IMR-90 (cell line): ENCODE measurements around the gene GSTK1. TPM values are rescaled to one million over a fixed set of nuclear protein-coding genes. Genes with fewer than 3 reads are reported as not detected.

ENCODE experiments used
- ATAC-seq: fragments of 200-7000 bp; cut with Tn5 transposase; 2 replicates; pipeline ENCODE4 v1.9.1; 2020; ENCODE audit warnings: low read depth, mild to moderate bottlenecking, moderate library complexity
- BruUV-seq: library from RNA; stranded (reverse); fragments of 400-500 nt; replicated peaks from 2 replicates; lab custom pipeline; 2021; lab: Mats Ljungman, UMichigan
- CTCF ChIA-PET: fragments of 300-600 bp; formaldehyde crosslinking; extraction: SDS; loops from one replicate; lab custom pipeline; 2021; ENCODE audit warnings: antibody characterized with exemption; lab: Yijun Ruan, JAX
- POLR2A ChIA-PET: fragments of 300-600 bp; sonication (Branson Sonifier 250); formaldehyde crosslinking; loops from one replicate; lab custom pipeline; 2022; ENCODE audit warnings: antibody characterized with exemption; ENCODE audit not compliant: unreplicated experiment; lab: Charles Lee
- DNase-seq: peaks from one replicate; pipeline ENCODE4 v3.0.0; 2013
- H2AFZ ChIP-seq: replicated peaks from 2 replicates; pipeline ENCODE3; 2013; ENCODE audit warnings: low read length, mild to moderate bottlenecking; ENCODE audit not compliant: poor library complexity
- H2AK5ac ChIP-seq: 2 replicates; pipeline ENCODE4 v1.6.1; 2013; ENCODE audit warnings: low read depth, low read length, inconsistent platforms
- H2AK9ac ChIP-seq: replicated peaks from 2 replicates; pipeline ENCODE3; 2013; ENCODE audit warnings: mild to moderate bottlenecking, low read depth, low read length, moderate library complexity; ENCODE audit not compliant: poor library complexity
- H2BK120ac ChIP-seq: 2 replicates; pipeline ENCODE4 v1.6.1; 2013; ENCODE audit warnings: low read depth, low read length, inconsistent platforms
- H2BK15ac ChIP-seq: 3 replicates; pipeline ENCODE4 v1.6.1; 2013; ENCODE audit warnings: low read depth, low read length, inconsistent platforms
- H2BK20ac ChIP-seq: 2 replicates; pipeline ENCODE4 v1.6.1; 2013; ENCODE audit warnings: low read depth, mild to moderate bottlenecking, inconsistent platforms, low read length, moderate library complexity
- H2BK5ac ChIP-seq: 2 replicates; pipeline ENCODE4 v1.6.1; 2013; ENCODE audit warnings: mild to moderate bottlenecking, low read depth, low read length, inconsistent platforms; ENCODE audit not compliant: poor library complexity, severe bottlenecking
- H3K14ac ChIP-seq: replicated peaks from 2 replicates; pipeline ENCODE4 v1.6.1; 2013; ENCODE audit warnings: low read depth, low read length, inconsistent platforms
- H3K18ac ChIP-seq: 2 replicates; pipeline ENCODE4 v1.6.1; 2013; ENCODE audit warnings: low read depth, low read length, control low read depth
- H3K23ac ChIP-seq: 2 replicates; pipeline ENCODE4 v1.6.1; 2013; ENCODE audit warnings: low read depth, low read length, inconsistent platforms
- H3K27ac ChIP-seq: 2 replicates; pipeline ENCODE4 v1.5.1; 2013; ENCODE audit warnings: mild to moderate bottlenecking, control low read depth, low read length; ENCODE audit not compliant: insufficient read depth
- H3K27me3 ChIP-seq: 2 replicates; pipeline ENCODE4 v1.6.1; 2013; ENCODE audit warnings: low read length; ENCODE audit not compliant: control insufficient read depth, insufficient read depth
- H3K36me3 ChIP-seq: 2 replicates; pipeline ENCODE4 v1.6.1; 2013; ENCODE audit warnings: low read length, mixed read lengths; ENCODE audit not compliant: control insufficient read depth, insufficient read depth
- H3K4ac ChIP-seq: 2 replicates; pipeline ENCODE4 v1.6.1; 2013; ENCODE audit warnings: low read depth, low read length, inconsistent platforms
- H3K4me1 ChIP-seq: 2 replicates; pipeline ENCODE4 v1.6.1; 2013; ENCODE audit warnings: low read length, mixed read lengths; ENCODE audit not compliant: control insufficient read depth, insufficient read depth
- H3K4me2 ChIP-seq: 2 replicates; pipeline ENCODE4 v1.6.1; 2013; ENCODE audit warnings: low read depth, mild to moderate bottlenecking, control low read depth, low read length, moderate library complexity
- H3K4me3 ChIP-seq: 2 replicates; pipeline ENCODE4 v1.5.1; 2013; ENCODE audit warnings: low read depth, mild to moderate bottlenecking, control low read depth, low read length, moderate library complexity; ENCODE audit not compliant: insufficient read depth
- H3K56ac ChIP-seq: 2 replicates; pipeline ENCODE4 v1.6.1; 2013; ENCODE audit warnings: low read length, inconsistent platforms; ENCODE audit not compliant: insufficient read depth; ENCODE audit errors: extremely low read depth
- H3K79me1 ChIP-seq, 2 experiments: 2 replicates each; pipeline ENCODE4 v1.6.1; 2013; ENCODE audit warnings: low read length in 2 of 2, inconsistent platforms in 1 of 2, low read depth in 1 of 2
- H3K9ac ChIP-seq: 2 replicates; pipeline ENCODE4 v1.6.1; 2013; ENCODE audit warnings: low read depth, low read length, control low read depth
- H3K9me1 ChIP-seq: 2 replicates; pipeline ENCODE4 v1.6.1; 2013; ENCODE audit warnings: low read length, inconsistent platforms; ENCODE audit not compliant: insufficient read depth
- H3K9me3 ChIP-seq: 2 replicates; pipeline ENCODE4 v1.6.1; 2013; ENCODE audit warnings: low read length; ENCODE audit not compliant: control insufficient read depth, insufficient read depth
- H4K20me1 ChIP-seq: 2 replicates; pipeline ENCODE4 v1.6.1; 2013; ENCODE audit warnings: low read length, inconsistent platforms; ENCODE audit not compliant: insufficient read depth
- H4K5ac ChIP-seq: 2 replicates; pipeline ENCODE4 v1.6.1; 2013; ENCODE audit warnings: mild to moderate bottlenecking, low read depth, low read length, control low read depth
- H4K8ac ChIP-seq, 2 experiments: 2 replicates each; pipeline ENCODE4 v1.6.1; 2013; ENCODE audit warnings: low read depth in 2 of 2, low read length in 2 of 2, control low read depth in 1 of 2, inconsistent platforms in 1 of 2
- H4K91ac ChIP-seq: 2 replicates; pipeline ENCODE4 v1.6.1; 2013; ENCODE audit warnings: low read depth, low read length, inconsistent platforms; ENCODE audit not compliant: insufficient read depth
- BHLHE40 ChIP-seq: fragments of 150-350 bp; IDR thresholded peaks from 2 replicates; pipeline ENCODE4 v1.6.1; 2016; ENCODE audit warnings: mild to moderate bottlenecking, low read depth, low read length
- CEBPB ChIP-seq: IDR thresholded peaks from 2 replicates; pipeline ENCODE4 v1.6.1; 2012; ENCODE audit warnings: low read depth, low read length, improper control_type of control experiment
- CHD1 ChIP-seq: IDR thresholded peaks from 2 replicates; pipeline ENCODE4 v1.6.1; 2012; ENCODE audit warnings: low read depth, low read length, improper control_type of control experiment
- FOS ChIP-seq: fragments of 150-350 bp; IDR thresholded peaks from 2 replicates; pipeline ENCODE4 v1.6.1; 2016; ENCODE audit warnings: low read depth, low read length
- MAFK ChIP-seq: IDR thresholded peaks from 2 replicates; pipeline ENCODE4 v1.6.1; 2012; ENCODE audit warnings: low read depth, low read length, improper control_type of control experiment
- MAZ ChIP-seq: IDR thresholded peaks from 2 replicates; pipeline ENCODE4 v1.6.1; 2012; ENCODE audit warnings: low read depth, mild to moderate bottlenecking, low read length, improper control_type of control experiment, moderate library complexity, borderline replicate concordance
- MXI1 ChIP-seq: IDR thresholded peaks from 2 replicates; pipeline ENCODE4 v1.6.1; 2012; ENCODE audit warnings: low read depth, mild to moderate bottlenecking, low read length, moderate library complexity, borderline replicate concordance
- NFE2L2 ChIP-seq: fragments of 150-350 bp; IDR thresholded peaks from 2 replicates; pipeline ENCODE4 v1.6.1; 2016; ENCODE audit warnings: low read depth, mild to moderate bottlenecking, low read length
- POLR2A ChIP-seq: IDR thresholded peaks from 2 replicates; pipeline ENCODE4 v1.6.1; 2012; ENCODE audit warnings: mild to moderate bottlenecking, low read depth, low read length
- RAD21 ChIP-seq: IDR thresholded peaks from 2 replicates; pipeline ENCODE4 v1.6.1; 2012; ENCODE audit warnings: low read length, improper control_type of control experiment
- RCOR1 ChIP-seq: IDR thresholded peaks from 2 replicates; pipeline ENCODE4 v1.6.1; 2012; ENCODE audit warnings: mild to moderate bottlenecking, low read length, improper control_type of control experiment; ENCODE audit not compliant: insufficient replicate concordance
- RFX5 ChIP-seq: IDR thresholded peaks from 2 replicates; pipeline ENCODE4 v1.8.0; 2012; ENCODE audit warnings: low read depth, mild to moderate bottlenecking, low read length, moderate library complexity
- SMC3 ChIP-seq: fragments of 150-350 bp; IDR thresholded peaks from 2 replicates; pipeline ENCODE4 v1.6.1; 2016; ENCODE audit warnings: low read depth, mild to moderate bottlenecking, antibody characterized with exemption, low read length, moderate library complexity
- WGBS, 2 experiments: methylation state at CpG; one replicate each; pipeline versions ENCODE4 v1.1.5 to v1.1.7; 2013; ENCODE audit warnings: missing lambda C conversion rate in 2 of 2; ENCODE audit not compliant: insufficient read length in 1 of 2; ENCODE audit errors: extremely low coverage in 2 of 2; 5-methylcytosine and 5-hydroxymethylcytosine counted together
- dilution Hi-C: fragments of 300-500 bp; cut with HindIII; formaldehyde crosslinking; loops from one replicate; pipeline ENCODE4 v1.14.3; 2018; ENCODE audit warnings: low sequenced_read_pairs; ENCODE audit not compliant: unreplicated experiment
- in situ Hi-C: fragments of 300-500 bp; cut with MboI; formaldehyde crosslinking; loops from 3 replicates; pipeline ENCODE4 v1.14.3; 2019; ENCODE audit warnings: low sequenced_read_pairs, inconsistent platforms, mixed read lengths
- intact Hi-C: fragments of 100-400 bp; cut with micrococcal nuclease; formaldehyde crosslinking; loops from 2 replicates; pipeline ENCODE4 v1.10.0; 2022
- polyA plus RNA-seq, 3 experiments: library from polyadenylated mRNA; depleted of rRNA; stranded (reverse); fragments of >200 nt; gene quantifications; 2 replicates each; pipeline ENCODE4 v1.2.3, GENCODE V29; 2012; ENCODE audit warnings: low replicate concordance in 1 of 3
- total RNA-seq: library from RNA; depleted of rRNA; stranded (reverse); fragments of >200 nt; gene quantifications from 2 replicates; pipeline ENCODE4 v1.2.3, GENCODE V29; 2012
- TF ChIP-seq, protein P1 (sequence below): fragments of 150-350 bp; IDR thresholded peaks from 2 replicates; pipeline ENCODE4 v1.6.1; 2016; ENCODE audit warnings: low read depth, mild to moderate bottlenecking, low read length, moderate library complexity, borderline replicate concordance
- TF ChIP-seq, protein P2 (sequence below): fragments of 150-350 bp; IDR thresholded peaks from 2 replicates; pipeline ENCODE4 v1.6.1; 2017; ENCODE audit warnings: mild to moderate bottlenecking, antibody characterized with exemption, low read length, low read depth
- TF ChIP-seq, protein P3 (sequence below): conservative IDR thresholded peaks from 2 replicates; pipeline ENCODE4 v1.5.1; 2012; ENCODE audit warnings: mild to moderate bottlenecking, low read depth, low read length, improper control_type of control experiment

The GSTK1 gene
- total and polyA plus RNA-seq, 2 of the 4 experiments (the other 2 are of a cell fraction) = 64.9 to 111 TPM

DNA sequence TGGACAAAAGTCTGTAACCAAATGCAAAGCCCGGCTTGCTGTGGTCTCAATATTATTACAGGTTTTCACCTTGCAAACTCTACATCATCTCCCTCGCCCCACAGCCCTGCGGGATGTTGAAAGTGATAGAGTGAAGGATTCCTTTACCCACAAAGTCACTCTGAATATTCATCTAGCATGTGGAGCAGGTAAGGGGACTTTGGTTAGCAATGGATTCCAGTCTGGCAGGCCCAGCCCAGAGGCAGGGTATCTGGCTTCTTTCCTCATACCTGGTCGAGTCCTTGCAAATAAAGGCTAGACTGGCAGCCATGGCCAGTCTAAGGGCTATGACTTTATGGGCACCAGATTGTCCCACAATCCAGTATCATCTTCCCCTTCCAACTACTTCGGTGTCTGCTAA lies 38.2 kb upstream of the GSTK1 start:
- in situ Hi-C loops = no loop called here
- CTCF ChIA-PET = no interaction called here
- Histone ChIP-seq H3K79me1 (no peaks in the 10 kb centered on the region), H3K27ac (no peak overlapping the region), H2BK15ac (no peak overlapping the region), H3K4ac (no peak overlapping the region), H3K9me1 (no peaks in the 10 kb centered on the region; the same call in 1 of the 2 replicates), H3K9ac (no peak overlapping the region), H3K23ac (no peak overlapping the region), H4K91ac (no peak overlapping the region), H3K4me3 (no peak overlapping the region), H3K4me2 (no peak overlapping the region), H2AFZ (no peak overlapping the region), H3K27me3 (peaks cover 26% of the 10 kb centered on the region), H2BK120ac (no peak overlapping the region), H2BK5ac (no peak overlapping the region), H3K4me1 (peaks cover 2% of the 10 kb centered on the region; the same call in 1 of the 2 replicates), H2BK20ac (no peak overlapping the region), H3K18ac (no peak overlapping the region), H3K9me3 (no peaks in the 10 kb centered on the region), H4K8ac (no peak overlapping the region), H4K20me1 (no peaks in the 10 kb centered on the region), H3K56ac (no peak overlapping the region), H2AK5ac (no peak overlapping the region), H4K5ac (no peak overlapping the region), H2AK9ac (no peak overlapping the region), H3K14ac (no peak overlapping the region), H3K36me3 (no peaks in the 10 kb centered on the region)
- dilution Hi-C loops = no loop called here
- WGBS, 2 experiments = 60% methylated on average over 1 of the region's 5 CpGs; no CpG with 5 or more reads in 1 of the 2 experiments
- no TSS peak for BruUV-seq
- POLR2A ChIA-PET = no interaction called here
- DNase-seq (no peak), ATAC-seq (no peak)
- TF ChIP-seq SMC3 (no peak), MAZ (no peak), CEBPB (no peak), POLR2A (no peak), RCOR1 (no peak), MXI1 (no peak), CHD1 (no peak), RAD21 (no peak), NFE2L2 (no peak), FOS (no peak), MAFK (no peak), RFX5 (no peak), BHLHE40 (no peak)
- TF ChIP-seq, protein P1, sequence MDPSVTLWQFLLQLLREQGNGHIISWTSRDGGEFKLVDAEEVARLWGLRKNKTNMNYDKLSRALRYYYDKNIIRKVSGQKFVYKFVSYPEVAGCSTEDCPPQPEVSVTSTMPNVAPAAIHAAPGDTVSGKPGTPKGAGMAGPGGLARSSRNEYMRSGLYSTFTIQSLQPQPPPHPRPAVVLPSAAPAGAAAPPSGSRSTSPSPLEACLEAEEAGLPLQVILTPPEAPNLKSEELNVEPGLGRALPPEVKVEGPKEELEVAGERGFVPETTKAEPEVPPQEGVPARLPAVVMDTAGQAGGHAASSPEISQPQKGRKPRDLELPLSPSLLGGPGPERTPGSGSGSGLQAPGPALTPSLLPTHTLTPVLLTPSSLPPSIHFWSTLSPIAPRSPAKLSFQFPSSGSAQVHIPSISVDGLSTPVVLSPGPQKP = no peak
- TF ChIP-seq, protein P2, sequence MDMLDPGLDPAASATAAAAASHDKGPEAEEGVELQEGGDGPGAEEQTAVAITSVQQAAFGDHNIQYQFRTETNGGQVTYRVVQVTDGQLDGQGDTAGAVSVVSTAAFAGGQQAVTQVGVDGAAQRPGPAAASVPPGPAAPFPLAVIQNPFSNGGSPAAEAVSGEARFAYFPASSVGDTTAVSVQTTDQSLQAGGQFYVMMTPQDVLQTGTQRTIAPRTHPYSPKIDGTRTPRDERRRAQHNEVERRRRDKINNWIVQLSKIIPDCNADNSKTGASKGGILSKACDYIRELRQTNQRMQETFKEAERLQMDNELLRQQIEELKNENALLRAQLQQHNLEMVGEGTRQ = no peak
- TF ChIP-seq, protein P3, sequence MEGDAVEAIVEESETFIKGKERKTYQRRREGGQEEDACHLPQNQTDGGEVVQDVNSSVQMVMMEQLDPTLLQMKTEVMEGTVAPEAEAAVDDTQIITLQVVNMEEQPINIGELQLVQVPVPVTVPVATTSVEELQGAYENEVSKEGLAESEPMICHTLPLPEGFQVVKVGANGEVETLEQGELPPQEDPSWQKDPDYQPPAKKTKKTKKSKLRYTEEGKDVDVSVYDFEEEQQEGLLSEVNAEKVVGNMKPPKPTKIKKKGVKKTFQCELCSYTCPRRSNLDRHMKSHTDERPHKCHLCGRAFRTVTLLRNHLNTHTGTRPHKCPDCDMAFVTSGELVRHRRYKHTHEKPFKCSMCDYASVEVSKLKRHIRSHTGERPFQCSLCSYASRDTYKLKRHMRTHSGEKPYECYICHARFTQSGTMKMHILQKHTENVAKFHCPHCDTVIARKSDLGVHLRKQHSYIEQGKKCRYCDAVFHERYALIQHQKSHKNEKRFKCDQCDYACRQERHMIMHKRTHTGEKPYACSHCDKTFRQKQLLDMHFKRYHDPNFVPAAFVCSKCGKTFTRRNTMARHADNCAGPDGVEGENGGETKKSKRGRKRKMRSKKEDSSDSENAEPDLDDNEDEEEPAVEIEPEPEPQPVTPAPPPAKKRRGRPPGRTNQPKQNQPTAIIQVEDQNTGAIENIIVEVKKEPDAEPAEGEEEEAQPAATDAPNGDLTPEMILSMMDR = no peak
- intact Hi-C loops = no loop called here
